ENCODE data around the gene LSM7.

- no peak for TF ChIP-seq CTCF (IDR thresholded peaks at IDR 0.05)
- TF ChIP-seq POLR2A (IDR thresholded peaks at IDR 0.05): no peak
These were observed 20.8 kb downstream of the LSM7 start for GRCh38 chr19:2307518-2308012.

Data from lower leg skin (tissue), 3 donors.